CD4-positive, CD25-positive, alpha-beta regulatory T cell (primary cell): ENCODE measurements around the gene ATRNL1. TPM values are rescaled to one million over a fixed set of nuclear protein-coding genes. Genes with fewer than 3 reads are reported as not detected.

Experiments used
- ATAC-seq, 2 donors: fragments of 150-1000 bp; cut with Tn5 transposase; one replicate each; pipeline ENCODE4 v1.10.0; 2021; ENCODE audit warnings: low read depth in 2 of 2, moderate number of reproducible peaks in 2 of 2, moderate library complexity in 1 of 2
- DNase-seq, 3 donors: peaks; one replicate each; pipeline versions ENCODE4 v3.0.0 to v3.0.0-alpha.2; 2012 to 2022; ENCODE audit warnings: mixed read lengths in 1 of 3
- H3K27ac ChIP-seq: one replicate; pipeline ENCODE4 v1.7.0; 2013; ENCODE audit warnings: mild to moderate bottlenecking, low read length; ENCODE audit not compliant: insufficient read depth, poor library complexity, severe bottlenecking
- H3K27me3 ChIP-seq: one replicate; pipeline ENCODE4 v1.7.0; 2013; ENCODE audit warnings: low read length; ENCODE audit not compliant: control insufficient read depth, insufficient read depth
- H3K36me3 ChIP-seq: one replicate; pipeline ENCODE4 v1.7.0; 2013; ENCODE audit warnings: mild to moderate bottlenecking, low read length, moderate library complexity; ENCODE audit not compliant: control insufficient read depth, insufficient read depth
- H3K4me1 ChIP-seq: 2 replicates; pipeline ENCODE4 v1.7.0; 2013; ENCODE audit warnings: mild to moderate bottlenecking, low read length; ENCODE audit not compliant: insufficient read depth, control insufficient read depth, poor library complexity, severe bottlenecking
- H3K4me3 ChIP-seq: one replicate; pipeline ENCODE4 v1.7.0; 2013; ENCODE audit warnings: low read depth, mild to moderate bottlenecking, low read length, moderate library complexity
- H3K9me3 ChIP-seq, 2 experiments: 1 replicate in 1 of 2; 2 replicates in 1 of 2; pipeline ENCODE4 v1.7.0; 2013; ENCODE audit warnings: low read length in 2 of 2, mild to moderate bottlenecking in 1 of 2, moderate library complexity in 1 of 2; ENCODE audit not compliant: control insufficient read depth in 2 of 2
- H3K27ac Mint-ChIP-seq, 3 donors: one replicate each; pipeline ENCODE4 v1.8.0; 2020 to 2022; ENCODE audit warnings: mild to moderate bottlenecking in 3 of 3, mixed read lengths in 3 of 3, moderate library complexity in 2 of 3
- H3K27me3 Mint-ChIP-seq: one replicate; pipeline ENCODE4 v1.8.0; 2022; ENCODE audit warnings: mild to moderate bottlenecking, mixed read lengths
- H3K36me3 Mint-ChIP-seq: one replicate; pipeline ENCODE4 v1.8.0; 2020; ENCODE audit warnings: mixed read lengths
- H3K4me1 Mint-ChIP-seq, 4 donors: one replicate each; pipeline ENCODE4 v1.8.0; 2020 to 2022; ENCODE audit warnings: mixed read lengths in 4 of 4, mild to moderate bottlenecking in 1 of 4
- H3K4me3 Mint-ChIP-seq, 4 donors: one replicate each; pipeline ENCODE4 v1.8.0; 2020 to 2022; ENCODE audit warnings: mild to moderate bottlenecking in 4 of 4, mixed read lengths in 4 of 4, moderate library complexity in 3 of 4
- H3K9me3 Mint-ChIP-seq, 7 donors: one replicate each; pipeline ENCODE4 v1.8.0; 2020 to 2022; ENCODE audit warnings: mixed read lengths in 7 of 7, mild to moderate bottlenecking in 3 of 7, moderate library complexity in 2 of 7
- polyA plus RNA-seq, 4 donors: library from polyadenylated mRNA; unstranded; fragments of 300-500 nt; fragmentation: Illumina TruSeq; gene quantifications; one replicate each; pipeline ENCODE4 v1.2.3, GENCODE V29; 2021
- total RNA-seq: library from RNA; stranded (reverse); gene quantifications from one replicate; pipeline ENCODE4 v1.2.3, GENCODE V29; 2022

ATRNL1 gene
- total and polyA plus RNA-seq, 5 donors from 2014 or later, result not detected

GRCh38 chr10:115850666-115851065 lies 757.5 kb downstream of the ATRNL1 start:
- Mint-ChIP-seq H3K27me3 (no peaks in the 10 kb centered on the region), H3K9me3 (peaks cover 0 to 10% (median 3%) of the 10 kb centered on the region in 7 donors), H3K36me3 (no peaks in the 10 kb centered on the region), H3K4me1 (no peaks in the 10 kb centered on the region), H3K4me3 (no peak overlapping the region), H3K27ac (no peak overlapping the region)
- ATAC-seq, result no peak
- H3K27ac ChIP-seq, result no peak overlapping the region
- H3K4me3 ChIP-seq, result no peak overlapping the region
- no peaks in the 10 kb centered on the region for H3K27me3 ChIP-seq
- no peaks in the 10 kb centered on the region for H3K36me3 ChIP-seq
- no peaks in the 10 kb centered on the region for H3K9me3 ChIP-seq
- no peaks in the 10 kb centered on the region for H3K4me1 ChIP-seq
- DNase-seq, result no peak

GRCh38 chr10:115851695-115852094 lies 758.5 kb downstream of the ATRNL1 start:
- H3K4me1 Mint-ChIP-seq, result no peaks in the 10 kb centered on the region
- no peak overlapping the region for H3K4me3 ChIP-seq
- no peaks in the 10 kb centered on the region for H3K9me3 ChIP-seq
- peaks cover 0 to 10% (median 3%) of the 10 kb centered on the region in 7 donors for H3K9me3 Mint-ChIP-seq
- no peak for ATAC-seq
- no peaks in the 10 kb centered on the region for H3K27me3 Mint-ChIP-seq
- H3K36me3 Mint-ChIP-seq, result no peaks in the 10 kb centered on the region
- DNase-seq, result no peak
- no peak overlapping the region for H3K27ac ChIP-seq
- H3K36me3 ChIP-seq, result no peaks in the 10 kb centered on the region
- no peaks in the 10 kb centered on the region for H3K27me3 ChIP-seq
- no peaks in the 10 kb centered on the region for H3K4me1 ChIP-seq
- no peak overlapping the region for H3K4me3 Mint-ChIP-seq
- H3K27ac Mint-ChIP-seq, result no peak overlapping the region

- Mint-ChIP-seq H3K27me3 (no peaks in the 10 kb centered on the region), H3K36me3 (no peaks in the 10 kb centered on the region), H3K27ac (no peak overlapping the region), H3K4me1 (no peaks in the 10 kb centered on the region), H3K4me3 (no peak overlapping the region), H3K9me3 (peaks cover 0 to 5% (median 3%) of the 10 kb centered on the region in 7 donors)
- no peaks in the 10 kb centered on the region for H3K9me3 ChIP-seq
- H3K27me3 ChIP-seq, result no peaks in the 10 kb centered on the region
- H3K4me3 ChIP-seq, result no peak overlapping the region
- H3K4me1 ChIP-seq, result no peaks in the 10 kb centered on the region
- H3K36me3 ChIP-seq, result no peaks in the 10 kb centered on the region
- no peak for DNase-seq
- no peak for ATAC-seq
- no peak overlapping the region for H3K27ac ChIP-seq
Observed at GRCh38 chr10:115854740-115855435, 761.7 kb downstream of the ATRNL1 start.

GRCh38 chr10:115856580-115856979 lies 763.4 kb downstream of the ATRNL1 start:
- H3K4me1 Mint-ChIP-seq, result no peaks in the 10 kb centered on the region
- Histone ChIP-seq H3K4me1 (no peaks in the 10 kb centered on the region), H3K27ac (no peak overlapping the region), H3K27me3 (no peaks in the 10 kb centered on the region), H3K36me3 (no peaks in the 10 kb centered on the region), H3K9me3 (no peaks in the 10 kb centered on the region), H3K4me3 (no peak overlapping the region)
- H3K27ac Mint-ChIP-seq, result no peak overlapping the region
- DNase-seq (no peak), ATAC-seq (no peak)
- peaks cover 0 to 8% (median 3%) of the 10 kb centered on the region in 7 donors for H3K9me3 Mint-ChIP-seq
- no peaks in the 10 kb centered on the region for H3K36me3 Mint-ChIP-seq
- H3K27me3 Mint-ChIP-seq, result no peaks in the 10 kb centered on the region
- H3K4me3 Mint-ChIP-seq, result no peak overlapping the region

- H3K9me3 Mint-ChIP-seq, result peaks cover 0 to 8% (median 3%) of the 10 kb centered on the region in 7 donors
- peak overlapping the region in 1 of 4 donors; percentile 10 for H3K4me3 Mint-ChIP-seq
- no peak for DNase-seq
- H3K36me3 ChIP-seq, result no peaks in the 10 kb centered on the region
- H3K27me3 Mint-ChIP-seq, result no peaks in the 10 kb centered on the region
- no peaks in the 10 kb centered on the region for H3K4me1 Mint-ChIP-seq
- no peaks in the 10 kb centered on the region for H3K27me3 ChIP-seq
- H3K27ac ChIP-seq, result no peak overlapping the region
- H3K4me3 ChIP-seq, result no peak overlapping the region
- H3K9me3 ChIP-seq, result no peaks in the 10 kb centered on the region
- no peak overlapping the region for H3K27ac Mint-ChIP-seq
- no peaks in the 10 kb centered on the region for H3K36me3 Mint-ChIP-seq
- no peak for ATAC-seq
- no peaks in the 10 kb centered on the region for H3K4me1 ChIP-seq
Observed at GRCh38 chr10:115857856-115858255, 764.7 kb downstream of the ATRNL1 start.

GRCh38 chr10:115860182-115861107 lies 767.3 kb downstream of the ATRNL1 start:
- no peaks in the 10 kb centered on the region for H3K4me1 ChIP-seq
- Mint-ChIP-seq H3K27me3 (no peaks in the 10 kb centered on the region), H3K9me3 (peaks cover 0 to 4% (median 1%) of the 10 kb centered on the region in 7 donors), H3K4me3 (no peak overlapping the region), H3K4me1 (no peaks in the 10 kb centered on the region), H3K36me3 (no peaks in the 10 kb centered on the region), H3K27ac (no peak overlapping the region)
- no peak overlapping the region for H3K27ac ChIP-seq
- DNase-seq (no peak), ATAC-seq (no peak)
- H3K9me3 ChIP-seq, result no peaks in the 10 kb centered on the region
- H3K4me3 ChIP-seq, result no peak overlapping the region
- no peaks in the 10 kb centered on the region for H3K27me3 ChIP-seq
- H3K36me3 ChIP-seq, result no peaks in the 10 kb centered on the region

- H3K4me1 ChIP-seq, result no peaks in the 10 kb centered on the region
- Mint-ChIP-seq H3K4me3 (no peak overlapping the region), H3K27me3 (no peaks in the 10 kb centered on the region), H3K9me3 (peaks cover 0 to 4% (median 1%) of the 10 kb centered on the region in 7 donors), H3K27ac (no peak overlapping the region), H3K4me1 (no peaks in the 10 kb centered on the region), H3K36me3 (no peaks in the 10 kb centered on the region)
- H3K27me3 ChIP-seq, result no peaks in the 10 kb centered on the region
- H3K27ac ChIP-seq, result no peak overlapping the region
- no peaks in the 10 kb centered on the region for H3K9me3 ChIP-seq
- no peak overlapping the region for H3K4me3 ChIP-seq
- DNase-seq (no peak), ATAC-seq (no peak)
- no peaks in the 10 kb centered on the region for H3K36me3 ChIP-seq
Observed at GRCh38 chr10:115861455-115861854, 768.3 kb downstream of the ATRNL1 start.
